DMS153 treated with DMSO at 0.1 percent for 48 hours (cell line): ENCODE measurements around the gene ASH1L.
A peak's percentile ranks its signal among the peaks of the same experiment; 100 is the strongest.
"Not testable (repeated sequence)": the region's sequence is repeated elsewhere in the genome, so short reads cannot be mapped to it uniquely, and the experiment has no call there.

Experiments used
- DNase-seq: peaks from one replicate; lab custom pipeline; 2025; ENCODE audit not compliant: unreplicated experiment; lab: John Stamatoyannopoulos, UW

The ASH1L gene

GRCh38 chr1:155308493-155309422, 253.8 kb downstream of the ASH1L start, which contains the start of gene FDPS:
FDPS (plus strand) TSS chr1:155308866; CDS start chr1:155309790, 924 bp downstream.
- DNase-seq: peak; percentile 100

GRCh38 chr1:155307247-155307740, 255.3 kb downstream of the ASH1L start:
- DNase-seq: no peak

GRCh38 chr1:155305881-155306391, 256.7 kb downstream of the ASH1L start:
- DNase-seq: no peak

DNA sequence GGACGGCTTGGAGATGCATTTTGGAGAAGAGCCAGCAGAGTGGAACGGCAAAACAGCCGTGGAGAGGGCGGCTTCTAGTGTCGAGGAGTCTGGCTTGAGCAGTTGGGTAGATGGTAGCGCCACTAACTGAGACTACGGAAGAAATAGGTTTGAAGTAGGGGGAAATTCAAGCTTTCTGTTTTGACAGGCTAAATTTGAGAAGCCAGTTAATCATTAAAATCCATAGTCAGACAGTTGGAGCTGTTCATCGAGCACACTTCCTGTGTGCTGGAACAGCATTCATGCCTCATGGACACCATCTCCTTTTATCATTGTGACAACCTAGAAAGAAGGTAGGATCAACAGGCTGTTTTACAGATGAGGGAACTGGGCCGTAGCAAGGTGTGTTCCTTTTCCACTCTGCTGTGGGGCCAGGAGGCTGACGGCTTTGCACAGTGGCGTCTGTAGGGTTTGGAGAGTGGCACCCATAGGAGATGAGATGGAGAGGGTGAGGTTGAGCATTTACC, 258.0 kb downstream of the ASH1L start:
- DNase-seq: no peak

DNA sequence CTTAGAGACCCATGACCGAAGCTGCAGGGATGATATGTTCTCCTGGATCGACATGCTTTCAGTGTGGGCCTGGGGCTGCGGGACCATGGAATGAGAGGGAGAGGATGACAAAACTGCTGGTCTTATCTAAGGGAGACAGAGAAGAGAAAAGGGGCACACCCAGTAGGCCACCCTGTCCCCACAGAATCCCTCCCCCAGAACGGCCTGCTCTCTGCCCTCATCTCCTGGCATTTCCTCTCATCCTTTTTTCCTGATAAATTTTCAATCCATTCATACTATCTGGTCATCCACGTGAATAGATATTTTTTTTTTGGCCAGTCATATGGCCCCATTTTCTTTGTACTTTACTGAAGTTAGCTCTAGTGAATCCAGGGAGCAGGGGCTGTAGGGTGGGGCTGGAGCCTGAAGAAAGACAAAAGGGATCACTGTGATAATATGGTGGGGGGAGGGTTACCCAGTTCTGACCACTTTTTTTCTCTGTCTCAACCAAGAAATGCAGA, 261.2 kb downstream of the ASH1L start, which contains the start of gene PKLR:
TSS of gene PKLR (minus strand) at position 97 of the 500 bp plus-strand sequence. CDS start at position 54, 43 bp downstream.
- no peak for DNase-seq

GRCh38 chr1:155300553-155301329, 261.9 kb downstream of the ASH1L start:
- no peak for DNase-seq

- no peak for DNase-seq
Observed at GRCh38 chr1:155300024-155300423, 262.6 kb downstream of the ASH1L start.

- no peak for DNase-seq
Observed at GRCh38 chr1:155297384-155297783, 265.2 kb downstream of the ASH1L start.

DNA sequence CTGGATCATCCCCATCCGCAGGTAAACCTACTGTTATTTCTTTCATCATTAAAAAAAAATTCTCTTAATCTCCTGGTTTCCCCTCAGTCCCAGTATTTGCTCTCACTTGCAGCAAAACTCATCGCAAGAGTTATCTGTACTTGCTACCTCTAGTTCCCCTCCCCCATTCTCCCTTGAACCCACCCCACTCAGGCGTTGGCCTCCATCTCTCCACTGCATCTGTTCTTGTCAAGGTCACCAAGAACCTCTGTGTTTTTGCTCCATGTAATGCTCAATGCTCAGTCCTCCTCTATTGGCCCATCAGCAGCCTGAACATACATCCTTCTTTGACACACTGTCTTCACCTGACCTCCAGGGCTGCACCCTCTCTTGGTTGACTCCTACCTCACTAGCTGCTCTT, 265.9 kb downstream of the ASH1L start:
- DNase-seq: no peak

DNA sequence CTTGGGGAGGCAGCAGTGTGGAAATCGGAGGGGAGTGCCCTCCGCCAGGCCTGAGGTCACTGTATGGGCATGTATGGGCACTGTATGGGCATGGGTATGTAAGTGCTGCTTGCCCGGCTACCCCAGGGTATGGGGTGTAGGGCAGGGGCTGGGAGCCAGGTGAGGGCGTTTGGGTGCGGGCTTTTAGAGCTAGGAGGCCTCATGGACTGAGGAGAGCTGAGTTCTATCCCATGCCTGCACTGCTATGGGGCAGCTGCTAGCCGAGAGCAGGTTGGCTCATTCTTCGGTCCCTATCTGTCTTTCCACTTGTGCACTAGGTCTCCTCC, 266.7 kb downstream of the ASH1L start:
- no peak for DNase-seq

- no peak for DNase-seq
Observed at GRCh38 chr1:155295183-155295941, 267.2 kb downstream of the ASH1L start.

GRCh38 chr1:155294520-155295182, 268.0 kb downstream of the ASH1L start:
- no peak for DNase-seq

DNA sequence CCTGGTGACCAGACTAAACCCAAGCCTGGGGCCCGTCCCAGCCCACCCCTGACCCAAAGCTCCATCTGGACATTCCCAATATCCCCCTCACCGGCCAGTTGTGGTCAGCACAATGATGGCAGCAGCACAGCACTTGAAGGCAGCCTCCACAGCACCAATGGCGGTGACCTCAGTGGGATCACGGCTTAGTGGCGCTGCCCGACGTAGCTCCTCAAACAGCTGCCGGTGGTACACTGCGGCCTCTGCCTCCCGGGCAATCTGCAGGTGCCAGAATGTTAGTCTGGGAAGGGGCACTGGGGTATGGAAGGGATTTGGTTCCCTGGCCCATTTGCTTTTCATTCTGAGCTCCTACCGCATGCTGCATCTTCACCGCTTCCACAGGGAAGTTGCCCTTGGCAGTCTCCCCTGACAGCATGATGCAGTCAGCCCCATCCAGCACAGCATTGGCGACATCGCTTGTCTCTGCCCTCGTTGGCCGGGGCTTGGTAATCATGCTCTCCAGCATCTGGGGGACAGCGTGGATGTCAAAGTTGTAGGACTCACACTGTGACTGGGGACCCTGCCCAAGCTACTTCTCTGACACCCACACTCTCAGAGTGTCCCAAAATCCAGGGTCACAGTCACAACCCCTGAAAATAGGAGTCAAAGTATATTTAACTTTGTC, 269.4 kb downstream of the ASH1L start:
- DNase-seq: no peak

GRCh38 chr1:155291006-155291405, 271.6 kb downstream of the ASH1L start:
- DNase-seq: not testable (repeated sequence)

- no peak for DNase-seq
Observed at GRCh38 chr1:155287987-155288543, 274.5 kb downstream of the ASH1L start.

- no peak for DNase-seq
Observed at GRCh38 chr1:155286544-155286943, 276.1 kb downstream of the ASH1L start.

DNA sequence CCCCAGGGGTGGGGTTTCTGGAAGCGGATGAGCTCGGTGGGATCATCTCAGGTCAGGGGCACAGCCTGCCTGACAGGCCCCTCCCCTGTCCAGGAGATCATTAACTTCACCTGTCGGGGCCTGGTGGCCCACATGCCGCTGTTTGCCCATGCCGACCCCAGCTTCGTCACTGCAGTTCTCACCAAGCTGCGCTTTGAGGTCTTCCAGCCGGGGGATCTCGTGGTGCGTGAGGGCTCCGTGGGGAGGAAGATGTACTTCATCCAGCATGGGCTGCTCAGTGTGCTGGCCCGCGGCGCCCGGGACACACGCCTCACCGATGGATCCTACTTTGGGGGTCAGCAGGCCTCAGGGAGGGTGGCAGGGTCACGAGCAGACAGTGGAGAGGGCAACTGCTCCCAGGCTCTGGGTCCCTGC, 277.0 kb downstream of the ASH1L start:
- no peak for DNase-seq
